Stimulated activated CD4-positive, alpha-beta T cell treated with anti-CD3 and anti-CD28 coated beads, Interleukin-15, amount 100 ng/mL, for 24 hours (primary cell): Measurements from ENCODE around the gene SLC35A2.

Experiments used
- DNase-seq: peaks from one replicate; pipeline ENCODE4 v3.0.0-alpha.2; 2020

Gene SLC35A2

DNA sequence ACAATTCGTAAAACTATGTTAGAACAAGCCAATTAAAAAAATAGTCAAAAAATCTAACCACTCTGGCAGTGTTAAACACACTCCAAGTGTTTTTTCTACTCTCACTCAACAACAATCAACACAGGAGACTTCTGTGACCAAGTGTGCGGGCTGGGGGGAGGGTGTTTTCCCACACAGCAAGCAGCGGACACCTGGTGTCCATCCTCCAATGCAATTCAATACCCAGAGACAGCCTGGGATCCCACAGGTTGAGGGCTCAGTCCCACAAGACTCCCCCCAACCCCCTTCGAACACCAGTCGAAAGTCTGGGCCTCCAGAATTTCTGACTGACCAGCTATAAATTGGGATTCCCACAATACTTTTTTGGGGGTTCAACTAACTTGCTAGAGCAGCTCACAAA, 15.7 kb upstream of the SLC35A2 start:
- no peak for DNase-seq

DNA sequence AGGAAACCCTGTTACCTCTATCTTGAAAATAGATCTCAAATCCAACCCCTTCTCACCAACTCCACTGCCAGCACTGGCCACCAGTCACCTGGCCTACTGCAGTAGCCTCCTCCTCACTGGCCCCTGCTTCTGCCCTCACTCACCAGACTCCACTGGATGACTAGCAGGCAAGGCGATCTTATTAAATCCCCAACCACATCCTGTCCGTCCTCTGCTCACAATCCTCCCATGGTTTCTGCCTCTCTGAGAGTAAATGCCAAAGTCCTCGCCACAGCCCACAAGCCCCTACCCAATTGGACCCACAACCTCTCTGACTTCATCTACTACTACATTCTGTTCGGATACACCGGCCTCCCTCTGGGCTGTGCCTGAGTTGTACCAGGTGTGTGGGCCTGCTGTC, 12.8 kb upstream of the SLC35A2 start:
- no peak for DNase-seq

DNA sequence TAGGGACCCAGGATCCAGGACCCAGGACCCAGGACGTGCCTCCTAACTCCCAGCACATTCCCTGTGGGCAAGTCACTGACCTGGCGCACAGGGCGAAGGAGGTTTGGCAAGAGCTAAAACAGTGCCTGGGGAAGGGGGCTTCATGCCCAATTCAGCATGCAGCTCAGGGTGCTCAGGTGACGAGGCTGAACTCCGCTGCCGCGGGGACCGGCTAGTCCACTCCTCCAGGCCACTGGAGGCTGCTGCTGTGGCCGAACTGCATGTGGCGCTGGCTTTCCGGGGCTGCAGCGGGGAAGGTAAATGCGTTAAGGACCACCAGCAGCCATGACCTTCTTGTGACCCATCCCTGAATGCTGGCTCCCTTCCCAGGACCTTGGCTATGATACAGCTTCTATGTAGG, 12.3 kb upstream of the SLC35A2 start:
- no peak for DNase-seq

DNA sequence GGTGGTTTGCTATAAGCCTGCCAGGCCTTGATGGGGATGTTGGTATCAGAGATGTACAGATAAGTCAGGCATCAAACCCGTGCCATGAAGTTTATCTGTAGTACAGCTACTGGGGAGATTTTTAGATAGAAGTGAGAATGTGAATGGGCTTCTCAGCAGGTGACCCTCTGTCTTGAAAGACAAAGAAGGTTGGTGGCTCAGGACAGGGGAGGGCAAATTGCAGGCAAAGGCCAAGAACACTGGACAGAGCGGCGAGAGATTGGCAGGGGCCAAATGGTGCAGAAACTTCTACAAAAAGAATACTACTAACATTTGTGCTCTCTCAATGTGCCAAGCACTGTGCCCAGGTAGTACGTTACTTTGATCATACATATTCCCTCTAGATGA, 9.3 kb upstream of the SLC35A2 start:
- DNase-seq, result no peak

DNA sequence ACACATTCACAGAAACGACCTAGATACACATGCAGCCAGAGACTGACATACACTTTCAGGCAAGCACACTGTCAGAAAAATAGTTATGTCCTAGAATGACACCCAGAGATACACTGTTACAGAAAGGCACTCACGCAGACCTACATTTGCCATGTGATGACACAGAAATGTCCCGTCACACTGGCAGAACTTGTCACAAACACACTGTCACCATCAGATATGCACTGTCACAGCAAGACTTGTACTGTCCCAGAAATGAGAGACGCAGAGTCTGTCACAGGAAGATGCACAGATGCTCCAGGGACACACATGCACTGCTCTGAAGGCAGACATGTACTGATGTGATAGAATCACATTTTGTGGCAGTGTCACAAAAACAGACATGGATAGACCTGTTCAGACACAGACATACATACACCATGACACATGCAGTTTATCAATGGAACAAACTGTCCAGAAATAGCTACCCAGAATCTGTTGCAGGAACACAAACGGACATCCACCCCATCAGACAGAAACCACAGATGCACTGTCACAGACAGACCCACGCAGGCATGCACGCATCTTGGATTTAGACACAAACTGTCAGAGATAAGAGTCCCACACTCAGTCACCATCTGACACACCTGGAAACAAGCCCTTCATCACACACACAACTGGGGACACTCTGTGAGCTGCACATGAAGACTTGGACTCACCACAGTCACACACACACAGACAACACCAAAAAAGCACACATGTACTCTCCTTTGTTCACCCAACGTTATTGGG, 8.7 kb upstream of the SLC35A2 start:
- peak; percentile 52 for DNase-seq

DNA sequence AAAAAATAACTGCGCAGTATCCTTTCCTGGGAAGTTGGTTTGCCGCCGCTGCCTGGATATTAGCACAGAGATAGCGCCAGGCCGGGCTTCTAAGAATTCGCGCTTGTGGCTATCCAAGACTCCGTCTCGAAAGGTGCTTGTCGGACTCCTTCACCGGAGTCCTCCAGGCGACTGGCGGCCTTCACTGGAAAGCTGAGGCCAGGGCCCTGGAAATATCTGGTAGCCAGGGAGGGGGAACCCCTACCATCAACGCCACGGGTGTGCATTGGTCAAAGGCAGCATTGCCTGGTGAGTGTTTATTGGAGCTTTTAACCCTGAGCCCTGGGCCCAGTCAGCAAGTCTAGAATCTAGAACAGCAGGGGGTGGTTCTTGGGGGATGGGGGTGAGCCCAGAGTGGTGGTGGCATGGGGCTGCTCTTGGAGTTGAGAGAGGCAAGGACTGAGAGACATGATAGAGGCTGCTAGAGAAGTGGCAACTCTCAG, 8.0 kb upstream of the SLC35A2 start:
- DNase-seq, result peak; percentile 53

DNA sequence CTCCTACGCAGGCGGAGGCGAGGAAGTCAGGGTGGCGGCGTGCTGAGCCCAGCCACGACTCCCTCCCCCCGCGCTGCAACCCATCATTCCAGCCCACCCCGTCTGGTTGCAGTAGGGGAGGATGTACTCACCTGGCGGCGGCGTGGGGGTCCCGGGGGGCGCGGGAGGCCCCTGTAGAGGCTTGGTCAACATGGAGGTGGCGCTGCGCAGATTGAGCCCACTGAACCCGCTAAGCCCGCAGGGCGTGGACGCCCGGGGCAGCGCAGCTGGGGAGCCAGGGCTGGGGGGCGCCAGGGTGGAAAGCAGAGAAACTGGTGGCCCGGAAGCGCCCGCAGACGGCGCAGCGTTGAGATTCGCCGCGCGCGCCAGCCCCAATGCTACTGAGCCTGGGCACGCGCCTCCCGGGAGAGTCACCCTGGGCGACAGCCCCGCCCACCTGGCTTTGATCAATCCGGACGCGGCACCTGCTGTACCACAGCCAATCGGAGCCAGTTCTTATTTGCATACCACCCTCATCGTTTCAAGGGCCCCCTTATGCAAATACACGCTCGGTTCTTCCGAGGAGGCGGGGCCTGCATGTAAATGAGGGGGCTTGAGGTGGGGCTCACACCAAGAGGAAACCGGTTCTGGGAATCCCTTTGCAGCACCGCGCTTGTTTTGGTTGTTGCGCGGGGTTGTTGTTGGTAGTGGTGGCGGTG, 7.3 kb upstream of the SLC35A2 start, which contains the start of gene PIM2:
Gene PIM2, minus strand, starts transcription at position 382 of the 698 bp plus-strand sequence. Its CDS starts 190 bp downstream, at position 192.
- DNase-seq, result peak; percentile 92

DNA sequence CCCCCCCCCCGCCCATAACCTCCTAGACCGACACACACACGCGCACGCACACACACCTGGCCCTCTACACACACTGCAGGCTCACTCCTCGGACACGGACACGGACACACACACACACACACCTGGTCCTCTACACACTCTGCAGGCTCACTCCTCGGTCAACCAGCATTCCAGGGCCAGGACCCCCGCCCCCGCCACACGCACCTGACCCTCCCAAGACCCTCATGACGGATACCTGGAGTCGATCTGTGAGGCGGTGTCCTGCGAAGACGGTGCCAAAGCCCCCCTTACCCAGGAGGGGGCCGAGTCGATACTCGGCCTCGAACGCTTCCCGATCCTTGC, 6.8 kb upstream of the SLC35A2 start:
- no peak for DNase-seq

DNA sequence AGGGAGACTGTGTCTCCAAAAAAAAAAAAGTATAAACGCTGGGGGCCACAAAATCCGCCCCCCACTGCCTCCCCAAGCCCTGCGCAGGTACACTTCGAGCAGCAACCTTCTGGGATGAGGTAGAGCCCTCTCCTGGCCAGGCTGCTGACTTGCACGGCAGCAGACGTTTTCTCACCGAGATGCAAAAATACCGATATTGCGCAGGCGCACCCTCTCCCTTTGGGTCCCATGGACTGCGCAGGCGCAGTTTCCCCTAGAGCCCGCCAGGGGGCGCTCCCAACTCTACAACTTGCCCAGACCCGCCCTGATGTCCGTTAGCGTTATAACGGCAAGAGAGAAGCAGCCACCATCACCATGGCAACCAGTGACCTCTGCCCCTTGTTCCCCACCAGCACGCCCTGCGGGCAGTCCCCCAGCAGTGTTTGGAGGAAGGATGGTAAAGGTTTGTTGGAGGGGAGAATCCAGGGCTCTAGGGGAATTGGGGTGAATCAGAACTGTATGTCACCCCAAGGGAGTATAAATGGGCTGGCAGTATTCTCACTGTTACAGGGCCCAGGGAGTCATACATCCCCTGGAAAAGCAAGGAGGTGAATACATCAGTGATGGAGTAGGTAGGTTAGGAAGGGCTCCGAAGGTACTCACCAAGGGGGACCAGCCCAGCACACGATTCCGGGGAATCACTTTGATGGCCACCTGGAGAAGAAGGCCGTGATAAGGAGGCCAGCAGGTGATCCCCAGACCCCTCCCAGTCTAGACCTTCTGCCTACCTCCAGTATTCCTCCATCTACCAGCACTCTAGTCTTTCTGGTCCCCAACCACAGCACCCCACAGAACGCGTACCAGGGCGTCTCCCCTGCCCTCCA, 5.9 kb upstream of the SLC35A2 start:
- DNase-seq, result peak; percentile 88

DNA sequence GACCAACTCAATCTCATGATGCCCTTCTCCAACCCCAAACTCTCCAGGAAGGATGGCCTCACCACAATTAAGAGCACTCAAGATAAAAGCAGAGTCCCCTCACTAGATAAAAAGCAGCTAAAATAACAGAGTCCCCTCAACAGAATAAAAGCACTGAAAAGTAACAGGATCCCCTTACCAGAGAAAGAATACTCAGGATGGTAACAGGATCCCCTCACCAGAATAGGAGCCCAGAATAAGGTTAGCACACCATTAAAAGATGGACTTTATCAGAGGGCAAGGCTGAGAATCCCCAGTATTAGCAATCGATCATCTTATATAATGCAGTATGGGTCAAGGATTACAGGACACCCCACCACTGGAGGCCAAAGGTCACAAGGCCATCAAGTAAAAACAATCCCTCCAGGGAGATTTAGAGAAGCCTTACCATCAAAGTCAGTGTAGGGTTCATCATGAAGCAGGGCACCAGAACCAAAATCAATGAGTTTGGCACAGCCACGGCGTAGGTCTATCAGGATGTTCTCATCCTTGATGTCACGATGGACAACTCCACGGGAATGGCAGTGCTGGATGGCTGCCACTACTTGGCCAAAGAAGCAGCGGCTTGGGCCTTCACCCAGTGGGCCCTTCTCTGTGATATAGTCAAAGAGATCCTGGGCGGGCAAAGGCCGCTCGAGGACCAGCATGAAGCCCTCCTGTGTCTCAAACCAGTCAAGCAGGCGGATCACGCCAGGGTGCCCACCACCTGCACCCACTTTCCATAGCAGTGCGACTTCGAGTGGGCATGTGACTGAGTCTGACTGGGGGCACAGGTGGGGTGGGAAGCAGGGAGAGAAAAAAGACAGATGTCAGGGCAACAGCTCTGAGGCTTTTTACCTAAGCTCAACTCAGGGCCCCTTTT, 3.4 kb upstream of the SLC35A2 start:
- no peak for DNase-seq

DNA sequence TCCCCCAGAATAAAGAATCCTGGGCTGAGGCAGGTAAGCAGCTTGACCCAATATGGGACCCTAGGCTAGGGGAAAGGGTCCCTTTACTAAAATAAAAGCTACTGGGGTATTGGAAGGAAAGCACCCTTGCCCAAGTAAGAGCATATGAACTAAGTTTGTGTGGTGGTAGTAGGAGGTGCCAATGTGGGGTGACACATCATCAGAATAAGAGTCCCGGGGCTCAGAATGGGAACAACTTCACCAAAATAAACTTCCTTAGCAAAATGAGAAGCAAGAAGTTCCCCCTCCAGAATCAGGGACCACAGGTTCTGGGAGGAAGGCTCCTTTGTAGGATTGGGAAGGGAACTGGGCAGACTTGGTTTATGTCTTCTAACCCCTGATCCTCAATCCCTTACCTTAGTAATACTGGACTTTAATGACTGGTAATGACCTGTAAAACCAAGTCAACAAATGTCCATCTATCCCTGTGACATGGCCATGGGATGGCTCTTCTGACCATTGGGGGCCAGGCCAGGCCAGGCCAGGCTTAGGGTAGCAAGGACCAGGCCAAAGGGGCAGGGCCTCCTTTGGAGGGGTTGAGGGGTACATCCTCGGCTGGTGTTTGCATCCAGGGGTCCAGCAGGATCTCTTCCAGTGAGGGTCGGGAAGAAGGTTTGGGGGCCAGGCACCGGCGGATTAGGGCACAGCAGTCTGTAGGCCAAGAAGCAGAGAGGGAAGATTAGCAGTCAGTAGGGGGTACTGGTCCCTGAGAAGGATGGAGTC, 2.3 kb upstream of the SLC35A2 start:
- no peak for DNase-seq

DNA sequence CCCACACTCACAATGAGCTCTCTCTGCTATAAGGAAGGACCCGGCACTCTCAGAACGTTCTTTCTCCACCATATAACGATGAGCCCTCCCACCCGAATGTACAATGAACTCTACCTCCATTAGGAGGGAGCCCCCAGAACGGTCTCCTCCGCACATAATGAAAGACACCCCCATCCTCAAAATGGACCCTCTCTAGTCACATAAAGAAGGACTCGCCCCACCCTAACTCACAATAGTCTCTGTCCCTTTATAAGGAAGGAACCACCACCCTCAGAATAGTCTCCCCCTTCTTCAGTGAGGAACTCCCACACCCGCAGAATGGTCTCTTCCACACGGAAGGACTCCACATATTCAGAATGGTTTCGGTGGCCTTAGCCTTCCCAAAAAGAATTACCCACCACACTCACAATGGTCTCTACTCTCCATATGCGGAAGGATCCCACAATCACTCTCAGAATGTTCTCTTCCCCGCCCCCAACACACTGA, 477 bp downstream of the SLC35A2 start:
- no peak for DNase-seq

DNA sequence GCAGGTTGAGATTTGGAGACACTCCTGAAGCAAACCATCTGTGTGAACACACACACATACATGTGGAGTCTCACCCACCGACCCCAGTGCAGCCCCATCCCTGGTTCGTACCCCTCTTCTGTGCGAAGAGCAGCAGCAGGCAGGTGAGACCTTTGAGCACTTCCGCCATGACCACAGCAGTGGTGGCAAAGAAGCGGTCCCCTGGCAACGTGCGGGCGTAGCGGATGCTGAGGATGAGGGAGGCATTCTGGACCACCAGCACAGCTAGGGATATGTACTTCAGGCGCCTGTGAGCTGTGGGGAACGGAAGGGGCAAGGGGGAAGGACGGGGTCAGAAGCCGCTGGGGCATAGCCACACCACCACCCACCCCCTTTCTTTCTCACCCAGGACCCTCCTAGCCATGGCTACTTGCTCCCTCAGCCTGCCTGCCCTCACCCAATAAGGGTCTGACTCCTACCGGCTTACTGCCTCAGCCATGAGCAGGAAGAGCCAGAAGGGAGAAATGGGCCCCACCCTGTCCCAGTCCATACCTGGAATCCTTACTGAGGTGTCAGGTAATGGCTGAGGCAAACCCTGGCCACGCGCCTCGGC, 1.6 kb downstream of the SLC35A2 start:
- DNase-seq, result no peak

DNA sequence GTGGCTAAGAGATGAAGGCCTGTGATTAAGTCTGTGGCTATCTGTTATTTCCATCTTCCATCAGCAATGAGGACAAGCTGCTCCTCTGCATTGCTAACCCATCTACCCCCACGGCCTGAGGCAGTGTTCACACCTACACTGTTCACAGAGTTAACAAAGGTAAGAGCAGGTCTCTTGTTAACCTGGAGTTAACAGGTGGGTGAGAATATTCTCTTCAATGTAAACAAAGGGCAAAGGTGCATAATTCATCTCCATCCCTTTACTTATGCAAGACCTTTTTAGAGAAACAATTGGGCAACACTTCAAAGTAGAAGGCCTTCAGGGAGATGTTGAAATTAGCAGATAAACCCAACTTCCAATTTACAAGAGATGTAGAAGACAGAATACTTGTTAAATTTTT, 2.8 kb downstream of the SLC35A2 start:
- no peak for DNase-seq

DNA sequence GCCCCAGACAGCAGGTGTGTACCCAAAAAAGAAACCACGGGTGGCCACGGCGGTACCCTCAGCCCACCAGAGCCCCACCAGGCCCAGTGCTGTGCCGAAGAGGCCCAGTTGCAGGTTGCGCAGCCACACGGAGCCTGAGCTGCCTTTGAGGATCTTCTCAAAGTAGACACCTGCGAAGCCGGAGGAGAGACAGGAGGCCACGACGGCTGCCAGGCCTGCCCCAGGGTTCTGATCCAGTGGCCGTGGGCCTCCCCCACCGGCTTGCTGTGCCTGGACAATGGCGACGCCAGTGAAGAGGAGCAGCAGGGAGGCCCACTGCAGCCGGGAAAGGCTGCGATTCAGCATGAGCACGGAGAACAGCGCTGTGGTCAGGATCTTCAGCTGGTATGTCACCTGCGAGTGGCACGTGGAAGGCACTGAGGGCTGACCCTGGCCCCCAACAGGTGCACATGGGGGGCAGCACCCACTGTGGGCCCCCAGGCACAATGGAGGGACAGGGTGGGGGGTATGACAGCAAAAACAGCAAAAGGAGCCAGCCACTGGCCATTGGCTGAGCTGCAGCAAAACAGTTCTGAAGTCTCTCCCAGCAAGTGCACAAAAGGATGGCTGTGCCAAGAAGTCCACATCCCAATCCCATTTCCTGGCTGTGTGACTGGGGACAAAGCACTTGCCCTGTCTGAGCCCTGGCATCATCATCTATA, 6.2 kb downstream of the SLC35A2 start:
- DNase-seq, result no peak

DNA sequence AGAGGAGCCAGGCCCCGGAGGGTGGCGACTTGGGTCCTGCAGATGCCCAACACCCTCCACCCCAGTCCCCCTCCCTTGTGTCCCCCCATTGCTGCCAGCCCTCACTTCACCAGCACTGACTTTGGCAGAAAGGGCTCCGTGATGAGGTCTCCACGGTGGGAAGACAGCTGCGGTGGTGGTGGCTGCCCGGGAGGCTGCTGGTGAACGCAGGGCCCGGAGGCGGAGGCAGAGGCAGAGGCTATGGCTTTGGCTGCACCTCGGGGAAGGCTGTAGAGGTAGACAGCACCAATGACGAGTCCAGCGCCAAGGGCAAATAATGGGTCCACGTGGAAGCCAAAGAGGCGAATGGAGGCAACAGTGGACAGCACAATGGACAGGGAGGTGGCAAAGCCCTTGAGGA, 6.8 kb downstream of the SLC35A2 start:
- DNase-seq, result no peak

DNA sequence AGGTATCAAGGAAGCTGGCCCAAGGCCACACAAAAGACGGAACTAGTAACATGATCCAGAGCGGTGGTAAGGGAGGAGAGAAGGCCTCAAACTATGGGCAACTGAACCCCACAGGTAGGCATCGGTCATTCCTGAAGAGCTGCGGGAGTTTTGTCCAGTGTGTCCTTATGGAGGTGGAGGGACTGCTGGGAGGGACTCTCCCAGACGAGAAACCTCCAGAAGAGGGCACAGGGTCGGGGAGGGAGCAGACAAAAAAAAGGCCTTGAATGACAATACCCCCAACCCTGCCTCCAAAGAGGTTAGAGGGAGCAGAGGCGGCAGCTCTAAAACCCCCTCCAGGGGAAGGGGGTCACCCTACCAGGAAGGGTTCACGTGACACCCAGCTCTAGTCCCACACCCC, 7.3 kb downstream of the SLC35A2 start:
- DNase-seq, result no peak

DNA sequence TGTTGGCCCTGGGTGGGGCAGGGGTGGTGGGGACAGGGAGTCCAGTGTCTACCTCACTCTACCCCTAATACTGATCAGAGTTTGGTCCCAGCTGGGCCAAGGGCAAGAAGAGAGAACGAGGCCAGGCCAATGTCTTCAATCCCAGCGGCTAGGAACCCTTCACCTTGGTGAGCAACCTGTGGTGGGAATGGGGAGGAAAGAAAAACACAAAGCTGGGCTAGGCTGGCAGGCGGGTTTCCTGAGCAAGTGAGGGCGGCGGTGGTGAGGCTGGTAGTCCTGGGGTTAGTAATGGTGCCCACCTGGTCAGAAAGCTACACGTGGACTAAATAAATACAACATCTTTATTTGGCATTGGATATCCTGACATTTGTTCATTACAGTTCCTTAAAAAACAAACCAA, 8.2 kb downstream of the SLC35A2 start:
- no peak for DNase-seq

DNA sequence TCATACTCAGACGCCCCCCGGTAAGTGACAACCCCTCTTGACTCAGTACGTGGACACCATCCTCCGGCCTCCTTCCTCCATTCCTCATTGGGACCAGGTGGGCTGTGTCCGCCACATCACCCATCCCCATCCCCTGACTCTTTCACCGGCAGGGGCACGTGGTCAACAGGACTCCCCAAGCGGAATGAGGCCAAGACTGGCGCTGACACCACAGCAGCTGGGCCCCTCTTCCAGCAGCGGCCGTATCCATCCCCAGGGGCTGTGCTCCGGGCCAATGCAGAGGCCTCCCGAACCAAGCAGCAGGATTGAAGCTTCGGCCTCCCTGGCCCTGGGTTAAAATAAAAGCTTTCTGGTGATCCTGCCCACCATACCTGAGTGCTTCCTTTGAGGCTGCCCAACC, 8.7 kb downstream of the SLC35A2 start:
- no peak for DNase-seq

DNA sequence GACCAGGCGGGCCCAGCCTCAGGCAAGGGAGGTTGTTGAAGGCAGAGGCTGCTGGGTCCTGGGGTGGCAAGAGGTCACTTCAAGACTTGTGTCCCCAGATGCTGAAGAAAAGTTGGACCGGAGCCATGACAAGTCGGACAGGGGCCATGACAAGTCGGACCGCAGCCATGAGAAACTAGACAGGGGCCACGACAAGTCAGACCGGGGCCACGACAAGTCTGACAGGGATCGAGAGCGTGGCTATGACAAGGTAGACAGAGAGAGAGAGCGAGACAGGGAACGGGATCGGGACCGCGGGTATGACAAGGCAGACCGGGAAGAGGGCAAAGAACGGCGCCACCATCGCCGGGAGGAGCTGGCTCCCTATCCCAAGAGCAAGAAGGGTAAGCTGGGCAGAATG, 9.3 kb downstream of the SLC35A2 start:
- no peak for DNase-seq
